NOMO-1 treated with dmso at 0.1 percent for 144 hours (cell line): ENCODE measurements around the gene EMCN.
"Not testable (repeated sequence)": the region's sequence is repeated elsewhere in the genome, so short reads cannot be mapped to it uniquely, and the experiment has no call there.

Experiments
- DNase-seq: peaks from one replicate; lab custom pipeline; 2025; ENCODE audit not compliant: unreplicated experiment; lab: John Stamatoyannopoulos, UW

Gene EMCN

GRCh38 chr4:100386270-100386669, 131.6 kb downstream of the EMCN start:
- no peak for DNase-seq

GRCh38 chr4:100380401-100380800, 137.4 kb downstream of the EMCN start:
- not testable (repeated sequence) for DNase-seq

GRCh38 chr4:100379583-100380105, 138.2 kb downstream of the EMCN start:
- no peak for DNase-seq

- no peak for DNase-seq
Observed at GRCh38 chr4:100372432-100372831, 145.4 kb downstream of the EMCN start.

GRCh38 chr4:100369871-100370270, 148.0 kb downstream of the EMCN start:
- no peak for DNase-seq

- no peak for DNase-seq
Observed at GRCh38 chr4:100367451-100367850, 150.4 kb downstream of the EMCN start.

GRCh38 chr4:100366213-100366612, 151.6 kb downstream of the EMCN start:
- no peak for DNase-seq

GRCh38 chr4:100362366-100362765, 155.5 kb downstream of the EMCN start:
- no peak for DNase-seq

- no peak for DNase-seq
Observed at GRCh38 chr4:100361336-100361735, 156.5 kb downstream of the EMCN start.

- no peak for DNase-seq
Observed at GRCh38 chr4:100360211-100360610, 157.6 kb downstream of the EMCN start.

- no peak for DNase-seq
Observed at GRCh38 chr4:100359441-100359840, 158.4 kb downstream of the EMCN start.

GRCh38 chr4:100357542-100357941, 160.3 kb downstream of the EMCN start:
- DNase-seq = no peak

GRCh38 chr4:100356172-100356571, 161.7 kb downstream of the EMCN start:
- DNase-seq = no peak

- DNase-seq = not testable (repeated sequence)
Observed at GRCh38 chr4:100352352-100352751, 165.5 kb downstream of the EMCN start.

- no peak for DNase-seq
Observed at GRCh38 chr4:100348473-100348872, 169.3 kb downstream of the EMCN start.

GRCh38 chr4:100347241-100347640, 170.6 kb downstream of the EMCN start:
- no peak for DNase-seq

- DNase-seq = no peak
Observed at GRCh38 chr4:100345585-100345984, 172.2 kb downstream of the EMCN start.
